HCT116 (cell line): Measurements from ENCODE around the gene TUBA4A. TPM values are rescaled to one million over a fixed set of nuclear protein-coding genes. Genes with fewer than 3 reads are reported as not detected.

Experiments
- ATAC-seq: fragments of 200-7000 bp; cut with Tn5 transposase; 2 replicates; pipeline ENCODE4 v1.9.1; 2020; ENCODE audit warnings: mild to moderate bottlenecking, moderate library complexity
- BruUV-seq: library from RNA; stranded (reverse); fragments of 400-500 nt; replicated peaks from 2 replicates; lab custom pipeline; 2021; lab: Mats Ljungman, UMichigan
- CTCF ChIA-PET: fragments of 300-600 bp; sonication (Branson Sonifier 250); formaldehyde crosslinking; loops from one replicate; lab custom pipeline; 2021; ENCODE audit warnings: antibody characterized with exemption; lab: Charles Lee
- POLR2A ChIA-PET: fragments of 300-600, 350-600 bp; sonication (Branson Sonifier 250); formaldehyde crosslinking; loops from one replicate; lab custom pipeline; 2021; ENCODE audit warnings: antibody characterized with exemption; lab: Charles Lee
- RAD21 ChIA-PET, 2 experiments: fragments of 300-600 bp; sonication (Branson Sonifier 250); formaldehyde crosslinking; loops; one replicate each; lab custom pipeline; 2023; ENCODE audit warnings: low total read pairs in 2 of 2; ENCODE audit not compliant: uncharacterized antibody in 2 of 2, unreplicated experiment in 2 of 2, low non-redundant PET in 1 of 2; lab: Charles Lee
- DNase-seq: peaks from one replicate; pipeline ENCODE4 v3.0.0-alpha.2; 2010; ENCODE audit warnings: low read depth, low spot score
- H2AFZ ChIP-seq: fragments of 200-600 bp; shearing (Covaris generic), sonication (generic); 2 replicates; pipeline ENCODE4 v1.6.1; 2017; ENCODE audit warnings: low read depth, mixed run types, mixed read lengths, antibody characterized with exemption, low read length; ENCODE audit not compliant: poor library complexity, severe bottlenecking
- H3K27ac ChIP-seq: 2 replicates; pipeline ENCODE4 v1.5.1; 2012; ENCODE audit warnings: low read depth, low read length
- H3K27me3 ChIP-seq: fragments of 200-600 bp; sonication (generic); 2 replicates; pipeline ENCODE4 v1.6.1; 2016; ENCODE audit warnings: mixed run types, low read length, mixed read lengths; ENCODE audit not compliant: insufficient read depth
- H3K36me3 ChIP-seq, 2 experiments: fragments of 200-500 bp in 1 of 2; fragments of 200-600 bp in 1 of 2; sonication (Bioruptor generic) in 1 of 2; sonication (generic) in 1 of 2; 2 replicates each; pipeline versions ENCODE4 v1.5.1 to v1.6.1; 2014 to 2016; ENCODE audit warnings: low read length in 2 of 2, inconsistent platforms in 1 of 2, mixed read lengths in 1 of 2, mixed run types in 1 of 2; ENCODE audit not compliant: insufficient read depth in 2 of 2, control insufficient read depth in 1 of 2
- H3K4me1 ChIP-seq, 2 experiments: fragments of 200-600 bp in 1 of 2; sonication (generic) in 1 of 2; 2 replicates each; pipeline versions ENCODE4 v1.5.1 to v1.6.1; 2012 to 2017; ENCODE audit warnings: low read length in 2 of 2, inconsistent platforms in 1 of 2, mild to moderate bottlenecking in 1 of 2, mixed read lengths in 1 of 2, mixed run types in 1 of 2, moderate library complexity in 1 of 2; ENCODE audit not compliant: insufficient read depth in 2 of 2, control insufficient read depth in 1 of 2
- H3K4me2 ChIP-seq: fragments of 200-600 bp; sonication (generic); 2 replicates; pipeline ENCODE4 v1.6.1; 2017; ENCODE audit warnings: mixed run types, low read length, mixed read lengths
- H3K4me3 ChIP-seq, 2 experiments: fragments of 200-600 bp in 1 of 2; sonication (generic) in 1 of 2; replicated peaks in 1 of 2; 2 replicates each; pipeline ENCODE4 v1.5.1; 2011 to 2016; ENCODE audit warnings: low read length in 2 of 2, control low read depth in 1 of 2, low read depth in 1 of 2, mild to moderate bottlenecking in 1 of 2, mixed read lengths in 1 of 2, mixed run types in 1 of 2
- H3K79me2 ChIP-seq: fragments of 200-600 bp; sonication (generic); 2 replicates; pipeline ENCODE4 v1.6.1; 2017; ENCODE audit warnings: mild to moderate bottlenecking, mixed run types, low read length, moderate library complexity, mixed read lengths; ENCODE audit not compliant: insufficient read depth
- H3K9ac ChIP-seq: fragments of 200-600 bp; sonication (generic); 2 replicates; pipeline ENCODE4 v1.6.1; 2016; ENCODE audit warnings: low read length, mixed read lengths
- H3K9me2 ChIP-seq: fragments of 200-600 bp; sonication (generic), shearing (Covaris generic); 2 replicates; pipeline ENCODE4 v1.6.1; 2017; ENCODE audit warnings: mixed run types, mild to moderate bottlenecking, moderate library complexity; ENCODE audit not compliant: insufficient read depth
- H3K9me3 ChIP-seq, 2 experiments: fragments of 200-500 bp in 1 of 2; fragments of 200-600 bp in 1 of 2; sonication (Bioruptor generic) in 1 of 2; sonication (generic) in 1 of 2; 2 replicates each; pipeline ENCODE4 v1.6.1; 2014 to 2017; ENCODE audit warnings: low read length in 2 of 2, mixed read lengths in 2 of 2, inconsistent platforms in 1 of 2, low read depth in 1 of 2, mild to moderate bottlenecking in 1 of 2, mixed run types in 1 of 2, moderate library complexity in 1 of 2; ENCODE audit not compliant: control insufficient read depth in 1 of 2, insufficient read depth in 1 of 2
- H4K20me1 ChIP-seq: fragments of 200-600 bp; sonication (generic), shearing (Covaris generic); 2 replicates; pipeline ENCODE4 v1.6.1; 2017; ENCODE audit warnings: mixed run types, mild to moderate bottlenecking, moderate library complexity; ENCODE audit not compliant: insufficient read depth
- CEBPB ChIP-seq: IDR thresholded peaks from 2 replicates; pipeline ENCODE4 v1.6.1; 2012; ENCODE audit warnings: low read depth
- CTCF ChIP-seq, 3 experiments: fragments of 200-600 bp in 1 of 3; sonication (generic) in 1 of 3; IDR thresholded peaks in 2 of 3; conservative IDR thresholded peaks in 1 of 3; 2 replicates each; pipeline ENCODE4 v1.5.1; 2012 to 2017; ENCODE audit warnings: low read depth in 2 of 3, low read length in 2 of 3, antibody characterized with exemption in 1 of 3, borderline replicate concordance in 1 of 3, control low read depth in 1 of 3, mild to moderate bottlenecking in 1 of 3, mixed read lengths in 1 of 3, mixed run types in 1 of 3, moderate library complexity in 1 of 3; ENCODE audit not compliant: insufficient read depth in 1 of 3
- EGR1 ChIP-seq: IDR thresholded peaks from 2 replicates; pipeline ENCODE4 v1.6.1; 2012; ENCODE audit warnings: low read depth
- EZH2 ChIP-seq: fragments of 200-600 bp; sonication (generic); IDR thresholded peaks from 2 replicates; pipeline ENCODE4 v1.6.1; 2017; ENCODE audit warnings: antibody characterized with exemption, mixed run types
- RAD21 ChIP-seq: IDR thresholded peaks from 2 replicates; pipeline ENCODE4 v1.6.1; 2012; ENCODE audit warnings: low read depth, mild to moderate bottlenecking
- SP1 ChIP-seq: IDR thresholded peaks from 2 replicates; pipeline ENCODE4 v1.6.1; 2012; ENCODE audit warnings: low read depth
- ZBTB33 ChIP-seq: IDR thresholded peaks from 2 replicates; pipeline ENCODE4 v1.6.1; 2011; ENCODE audit warnings: mild to moderate bottlenecking, low read length, moderate library complexity; ENCODE audit not compliant: insufficient replicate concordance; ENCODE audit errors: extremely low read depth
- ZFX ChIP-seq: fragments of 450-650 bp; IDR thresholded peaks from 2 replicates; pipeline ENCODE4 v1.6.1; 2017
- intact Hi-C: fragments of 100-400 bp; cut with micrococcal nuclease; formaldehyde crosslinking; loops from 2 replicates; pipeline ENCODE4 v1.10.0; 2022
- total RNA-seq: library from RNA; stranded (reverse); gene quantifications from one replicate; pipeline ENCODE4 v1.2.1, GENCODE V29; 2021; ENCODE audit not compliant: unreplicated experiment
- TF ChIP-seq, protein P1 (sequence below): IDR thresholded peaks from 2 replicates; pipeline ENCODE4 v1.6.1; 2012; ENCODE audit warnings: low read depth
- TF ChIP-seq, protein P2 (sequence below): IDR thresholded peaks from 2 replicates; pipeline ENCODE4 v1.6.1; 2012

The TUBA4A gene
- total RNA-seq, 1 experiment from 2014 or later: 32.7 TPM

- H4K20me1 ChIP-seq: no peaks in the 10 kb centered on the region
- DNase-seq: no peak
- H3K4me3 ChIP-seq: no peak overlapping the region
- no peak for TF ChIP-seq SP1
- TF ChIP-seq, protein P1, sequence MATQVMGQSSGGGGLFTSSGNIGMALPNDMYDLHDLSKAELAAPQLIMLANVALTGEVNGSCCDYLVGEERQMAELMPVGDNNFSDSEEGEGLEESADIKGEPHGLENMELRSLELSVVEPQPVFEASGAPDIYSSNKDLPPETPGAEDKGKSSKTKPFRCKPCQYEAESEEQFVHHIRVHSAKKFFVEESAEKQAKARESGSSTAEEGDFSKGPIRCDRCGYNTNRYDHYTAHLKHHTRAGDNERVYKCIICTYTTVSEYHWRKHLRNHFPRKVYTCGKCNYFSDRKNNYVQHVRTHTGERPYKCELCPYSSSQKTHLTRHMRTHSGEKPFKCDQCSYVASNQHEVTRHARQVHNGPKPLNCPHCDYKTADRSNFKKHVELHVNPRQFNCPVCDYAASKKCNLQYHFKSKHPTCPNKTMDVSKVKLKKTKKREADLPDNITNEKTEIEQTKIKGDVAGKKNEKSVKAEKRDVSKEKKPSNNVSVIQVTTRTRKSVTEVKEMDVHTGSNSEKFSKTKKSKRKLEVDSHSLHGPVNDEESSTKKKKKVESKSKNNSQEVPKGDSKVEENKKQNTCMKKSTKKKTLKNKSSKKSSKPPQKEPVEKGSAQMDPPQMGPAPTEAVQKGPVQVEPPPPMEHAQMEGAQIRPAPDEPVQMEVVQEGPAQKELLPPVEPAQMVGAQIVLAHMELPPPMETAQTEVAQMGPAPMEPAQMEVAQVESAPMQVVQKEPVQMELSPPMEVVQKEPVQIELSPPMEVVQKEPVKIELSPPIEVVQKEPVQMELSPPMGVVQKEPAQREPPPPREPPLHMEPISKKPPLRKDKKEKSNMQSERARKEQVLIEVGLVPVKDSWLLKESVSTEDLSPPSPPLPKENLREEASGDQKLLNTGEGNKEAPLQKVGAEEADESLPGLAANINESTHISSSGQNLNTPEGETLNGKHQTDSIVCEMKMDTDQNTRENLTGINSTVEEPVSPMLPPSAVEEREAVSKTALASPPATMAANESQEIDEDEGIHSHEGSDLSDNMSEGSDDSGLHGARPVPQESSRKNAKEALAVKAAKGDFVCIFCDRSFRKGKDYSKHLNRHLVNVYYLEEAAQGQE: no peak
- H3K9ac ChIP-seq: no peak overlapping the region
- H3K9me2 ChIP-seq: no peaks in the 10 kb centered on the region
- ChIA-PET POLR2A (no interaction called here), CTCF (no interaction called here), RAD21 (no interaction called here)
- H3K27ac ChIP-seq: no peak overlapping the region
- no peaks in the 10 kb centered on the region for H3K79me2 ChIP-seq
- peaks cover 11 to 17% of the 10 kb centered on the region in 2 experiments for H3K4me1 ChIP-seq
- intact Hi-C loops: no loop called here
- H3K4me2 ChIP-seq: no peak overlapping the region
- BruUV-seq: no TSS peak
- H3K36me3 ChIP-seq: peaks cover 10 to 13% of the 10 kb centered on the region in 2 experiments; a peak in 3 of 4 replicates
- no peak overlapping the region for H2AFZ ChIP-seq
- H3K9me3 ChIP-seq: peaks cover 0 to 9% of the 10 kb centered on the region in 2 experiments; a peak in 2 of 4 replicates
- H3K27me3 ChIP-seq: no peaks in the 10 kb centered on the region
- no peak for ATAC-seq
Observed at GRCh38 chr2:219205165-219205538, 48.6 kb downstream of the TUBA4A start.

DNA sequence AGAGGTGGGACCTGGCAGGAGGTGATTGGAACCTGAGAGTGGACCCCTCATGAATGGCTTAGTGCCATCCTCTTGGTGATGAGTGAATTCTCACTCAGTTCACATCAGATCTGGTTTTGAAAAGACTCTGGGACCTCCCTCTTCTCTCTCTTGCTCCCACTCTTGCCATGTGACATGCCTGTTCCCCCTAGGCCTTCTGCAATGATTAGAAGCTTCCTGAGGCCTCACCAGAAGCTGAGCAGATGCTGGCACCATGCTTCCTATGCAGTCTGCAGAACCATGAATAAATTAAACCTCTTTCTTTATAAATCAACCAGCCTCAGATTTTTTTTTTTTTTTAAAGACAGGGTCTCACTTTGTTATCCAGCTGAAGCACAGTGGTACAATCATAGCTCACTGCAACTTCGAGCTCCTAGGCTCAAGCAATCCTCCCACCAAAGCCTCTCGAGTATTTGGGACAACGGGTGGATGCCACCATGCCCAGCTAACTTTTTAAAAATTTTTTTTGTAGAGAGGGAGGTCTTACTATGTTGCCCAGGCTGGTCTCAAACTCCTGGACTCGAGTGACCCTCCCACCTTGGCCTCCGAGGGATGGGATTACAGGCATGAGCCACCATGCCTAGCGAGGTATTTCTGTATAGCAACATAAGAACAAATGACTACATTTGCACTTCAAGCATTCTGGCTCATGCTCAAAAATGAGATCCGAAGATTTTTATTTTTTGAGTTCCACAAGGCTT, 49.1 kb downstream of the TUBA4A start:
- ATAC-seq (no peak), DNase-seq (no peak)
- Histone ChIP-seq H3K9me2 (no peaks in the 10 kb centered on the region), H3K27ac (no peak overlapping the region), H3K4me3 (no peak overlapping the region), H2AFZ (no peak overlapping the region), H3K9ac (no peak overlapping the region), H3K9me3 (peaks cover 0 to 9% of the 10 kb centered on the region in 2 experiments; a peak in 2 of 4 replicates), H3K4me1 (peaks cover 11 to 17% of the 10 kb centered on the region in 2 experiments), H3K27me3 (no peaks in the 10 kb centered on the region), H3K79me2 (no peaks in the 10 kb centered on the region), H4K20me1 (no peaks in the 10 kb centered on the region), H3K36me3 (peaks cover 7 to 11% of the 10 kb centered on the region in 2 experiments; a peak in 3 of 4 replicates), H3K4me2 (no peak overlapping the region)
- POLR2A ChIA-PET: no interaction called here
- intact Hi-C loops: no loop called here
- no peak for TF ChIP-seq RAD21
- no peak for TF ChIP-seq CEBPB
- no peak for TF ChIP-seq ZFX
- TF ChIP-seq EZH2: no peak
- no peak for TF ChIP-seq EGR1
- TF ChIP-seq CTCF (IDR thresholded peaks at IDR 0.05 in 2 of 3, conservative IDR thresholded peaks at IDR 0.05 in 1 of 3; ENCODE audit: borderline replicate concordance in 1 of 3, insufficient read depth in 1 of 3, low read depth in 2 of 3, low read length in 2 of 3): no peak
- TF ChIP-seq ZBTB33: no peak
- TF ChIP-seq, protein P2, sequence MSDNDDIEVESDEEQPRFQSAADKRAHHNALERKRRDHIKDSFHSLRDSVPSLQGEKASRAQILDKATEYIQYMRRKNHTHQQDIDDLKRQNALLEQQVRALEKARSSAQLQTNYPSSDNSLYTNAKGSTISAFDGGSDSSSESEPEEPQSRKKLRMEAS: no peak
- CTCF ChIA-PET: no interaction called here
- RAD21 ChIA-PET: no interaction called here
- BruUV-seq: no TSS peak
